GM19463 (cell line): ENCODE measurements around the gene FGF12.
A peak's percentile ranks its signal among the peaks of the same experiment; 100 is the strongest.

ENCODE experiments used
- ATAC-seq: cut with Tn5 transposase; IDR thresholded peaks from one replicate; pipeline ENCODE4 v1.9.1; 2021; ENCODE audit warnings: mild to moderate bottlenecking, moderate library complexity; ENCODE audit not compliant: unreplicated experiment

Gene FGF12

DNA sequence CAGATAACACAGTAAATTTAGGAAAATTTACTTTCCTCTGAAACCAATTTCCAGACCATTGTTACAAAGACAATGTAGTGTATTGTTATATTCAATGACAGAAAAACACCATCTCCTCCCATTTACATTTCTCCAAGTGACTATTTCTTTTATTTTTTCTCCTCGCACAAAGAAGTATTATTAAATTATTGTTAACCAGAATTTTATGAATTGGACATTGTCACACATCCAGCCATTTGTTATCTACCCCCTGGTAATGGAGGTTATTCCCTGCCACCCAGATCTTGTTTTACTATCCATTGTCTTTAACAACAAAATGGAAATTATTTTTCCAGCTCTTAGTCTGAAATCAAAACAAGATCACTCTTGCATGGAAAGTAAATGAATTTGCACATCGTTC lies 511.3 kb downstream of the FGF12 start:
- no peak for ATAC-seq

DNA sequence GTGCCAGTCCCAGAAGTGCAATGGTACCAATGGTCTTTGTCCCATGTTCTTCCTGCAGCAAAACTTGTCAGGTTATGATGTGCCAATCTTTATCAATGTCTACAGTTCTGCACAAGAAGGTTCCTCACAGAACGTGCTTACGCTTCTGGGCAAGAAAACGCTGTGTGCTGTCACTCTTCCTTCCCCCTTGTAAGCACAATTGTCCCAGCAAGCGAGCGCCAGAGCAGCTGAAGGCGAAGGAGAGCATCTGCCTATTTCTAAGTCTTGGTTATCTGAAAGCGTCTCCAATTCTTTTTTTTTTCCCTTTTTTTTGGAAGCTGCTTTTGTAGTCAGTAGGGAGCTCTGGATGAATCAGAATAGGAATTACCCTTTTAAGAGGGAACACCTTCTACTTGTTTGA lies 514.4 kb downstream of the FGF12 start:
- ATAC-seq, result no peak

DNA sequence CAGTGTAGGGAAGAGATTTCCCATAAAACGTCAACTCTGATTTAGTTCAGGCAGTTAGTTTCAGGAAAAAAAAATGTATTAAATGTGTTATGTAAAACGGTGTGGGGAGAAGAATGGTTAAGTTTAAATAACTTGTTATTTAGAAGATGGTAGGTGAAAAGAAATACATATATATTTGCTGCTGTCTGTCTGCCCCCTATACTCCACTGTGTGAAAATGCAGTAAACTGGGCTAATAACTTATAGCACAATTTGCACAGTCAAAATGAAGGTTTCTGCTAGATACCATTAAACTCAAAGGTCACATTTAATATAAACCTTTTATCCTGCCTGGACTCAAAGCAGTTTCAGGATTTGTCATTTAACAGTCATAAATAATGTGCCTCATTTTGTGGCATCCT lies 515.0 kb downstream of the FGF12 start:
- ATAC-seq, result no peak

DNA sequence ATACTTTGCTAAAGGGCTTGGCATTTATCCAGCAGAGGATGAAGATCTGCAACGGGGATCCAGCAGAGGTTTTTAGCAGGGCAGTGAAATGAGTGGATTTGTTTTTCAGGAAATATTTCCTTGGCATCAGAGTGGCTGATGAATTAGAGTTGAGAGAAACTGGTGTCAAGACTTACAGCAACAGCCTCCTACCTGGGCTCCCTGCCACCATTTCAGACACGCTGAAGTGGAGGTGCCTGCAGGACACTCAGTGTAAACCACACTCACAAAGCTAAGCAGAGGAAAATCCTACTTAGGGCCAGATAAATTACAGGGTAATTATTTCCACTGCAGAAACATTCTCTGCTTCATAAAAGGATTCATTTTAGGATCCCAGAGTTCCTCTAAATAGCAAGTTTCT lies 519.7 kb downstream of the FGF12 start:
- ATAC-seq, result no peak

DNA sequence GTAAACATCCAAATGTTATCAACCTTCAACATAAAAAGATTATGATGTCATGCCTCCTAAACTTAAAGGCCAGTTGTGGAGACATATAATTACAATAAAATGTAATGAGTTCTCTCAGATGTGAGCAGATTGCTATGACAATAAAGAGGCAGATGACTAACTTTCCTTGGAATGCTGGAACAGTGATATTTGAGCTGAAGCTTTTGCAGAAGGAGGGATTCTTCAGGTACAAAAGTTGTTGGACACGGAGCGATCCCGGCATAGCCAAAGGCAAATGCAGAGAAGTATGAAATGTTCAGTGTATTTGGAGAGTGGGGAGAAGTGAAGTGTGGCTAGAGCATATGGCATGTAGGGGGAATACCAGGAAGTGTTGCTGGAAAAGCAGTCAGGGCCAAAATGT lies 520.1 kb downstream of the FGF12 start:
- ATAC-seq, result no peak

DNA sequence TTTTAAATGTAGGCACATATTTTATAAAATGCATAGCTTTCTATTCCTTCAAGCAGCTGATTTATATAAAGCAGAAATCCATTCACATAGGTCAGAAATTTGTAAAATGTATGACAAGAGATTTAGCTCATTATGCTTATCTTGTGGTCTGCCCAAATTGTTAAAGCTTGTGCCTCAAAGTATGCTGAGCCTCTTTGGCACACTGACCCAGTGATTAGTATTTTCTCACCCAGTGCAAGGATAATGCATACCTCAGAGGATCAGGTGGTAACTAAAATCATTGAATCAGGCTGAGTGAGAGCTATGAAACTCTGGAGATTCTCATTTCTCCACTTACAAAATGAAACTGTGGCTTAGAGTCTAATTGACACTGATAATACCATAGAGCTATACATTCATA lies 533.3 kb downstream of the FGF12 start:
- ATAC-seq, result no peak

DNA sequence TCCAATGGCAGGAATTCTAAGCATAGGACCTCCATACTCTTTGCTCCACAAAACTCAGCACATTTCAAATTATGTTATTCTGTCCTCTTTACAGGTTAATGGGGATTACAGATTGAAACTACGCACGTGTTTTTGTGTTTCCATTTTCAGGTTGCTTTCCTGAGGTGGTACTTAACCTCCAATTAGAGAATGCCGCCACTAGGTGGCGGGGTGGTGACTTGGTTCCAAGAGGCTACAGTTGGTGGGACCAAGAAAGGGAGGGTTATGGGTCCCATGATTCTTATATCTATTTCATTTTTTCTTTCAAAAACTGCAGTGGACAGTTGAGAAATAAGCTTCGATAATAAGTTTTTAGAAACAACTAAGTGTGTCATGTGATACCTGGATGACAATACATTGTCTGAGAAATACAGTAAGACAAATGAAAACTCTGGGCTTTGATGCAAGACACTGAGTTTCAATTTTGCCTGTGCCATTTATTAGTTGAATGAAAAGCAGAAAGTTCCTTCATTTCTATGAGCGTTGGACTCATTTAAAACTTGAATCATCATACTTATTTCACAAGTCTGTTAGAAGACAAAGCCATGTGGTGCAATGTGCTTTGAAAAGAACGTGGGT lies 539.0 kb downstream of the FGF12 start:
- peak; percentile 88 for ATAC-seq

DNA sequence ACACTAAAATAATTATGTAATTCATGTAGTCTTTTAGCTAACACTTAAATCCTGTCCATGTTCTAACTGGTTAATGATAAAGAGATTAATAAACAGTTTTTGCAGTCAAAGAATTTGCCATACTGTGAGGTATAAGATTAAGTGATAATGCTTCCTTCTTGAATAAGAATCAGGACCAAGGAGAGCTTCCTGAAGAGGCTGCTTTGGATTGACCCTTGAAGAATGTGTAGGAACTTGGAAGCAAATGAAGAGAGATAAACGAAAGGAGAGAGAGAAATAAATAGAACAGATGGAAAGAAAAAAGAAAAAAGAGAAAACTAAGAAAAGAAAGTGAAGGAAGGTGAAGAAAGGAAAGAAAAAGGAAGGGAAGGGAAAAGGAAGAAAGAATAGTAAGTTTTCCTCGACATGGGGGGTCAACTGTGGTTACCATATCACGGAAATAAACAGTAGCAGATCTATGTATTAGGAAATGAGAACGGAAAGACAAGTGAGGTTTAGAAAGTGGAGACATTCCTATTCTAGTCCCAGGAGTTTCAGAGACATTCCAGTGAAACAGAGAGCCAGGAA lies 539.8 kb downstream of the FGF12 start:
- ATAC-seq, result no peak

DNA sequence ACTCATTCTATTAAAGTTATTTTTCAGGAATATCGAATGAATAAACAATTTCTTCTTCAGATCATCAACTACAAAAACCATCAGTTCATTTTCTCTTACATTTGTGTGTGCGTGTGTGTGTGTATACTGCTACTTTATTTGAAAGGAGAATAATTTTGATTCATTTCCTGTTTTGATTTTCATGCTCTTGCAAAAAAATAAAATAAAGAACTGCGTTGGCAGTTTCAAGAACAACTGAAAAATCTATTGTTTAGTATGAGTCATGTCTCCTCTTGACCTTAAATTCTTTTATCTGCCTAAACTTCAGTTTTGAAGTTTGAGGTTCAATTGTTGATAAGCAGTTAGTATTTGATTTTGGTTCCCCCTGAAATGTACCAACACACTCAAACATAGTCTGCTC lies 540.8 kb downstream of the FGF12 start:
- no peak for ATAC-seq

DNA sequence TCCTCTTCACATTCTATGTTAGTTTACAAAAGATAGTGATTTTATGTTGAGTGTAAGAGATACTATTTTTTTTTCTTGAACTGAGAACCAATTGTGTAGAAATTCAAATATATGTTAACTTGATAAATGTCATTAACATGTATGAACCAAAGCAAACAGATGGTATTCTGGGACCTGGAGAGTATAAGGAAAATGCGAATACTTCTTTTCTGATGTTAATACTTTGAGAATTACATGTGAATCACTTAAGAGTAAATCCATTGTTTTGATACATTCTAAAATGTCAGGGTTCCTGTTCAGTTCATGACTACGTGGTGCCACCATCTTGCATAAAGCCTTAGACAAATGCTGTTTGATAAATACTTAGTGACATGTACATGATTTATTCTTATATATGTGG lies 541.3 kb downstream of the FGF12 start:
- no peak for ATAC-seq

DNA sequence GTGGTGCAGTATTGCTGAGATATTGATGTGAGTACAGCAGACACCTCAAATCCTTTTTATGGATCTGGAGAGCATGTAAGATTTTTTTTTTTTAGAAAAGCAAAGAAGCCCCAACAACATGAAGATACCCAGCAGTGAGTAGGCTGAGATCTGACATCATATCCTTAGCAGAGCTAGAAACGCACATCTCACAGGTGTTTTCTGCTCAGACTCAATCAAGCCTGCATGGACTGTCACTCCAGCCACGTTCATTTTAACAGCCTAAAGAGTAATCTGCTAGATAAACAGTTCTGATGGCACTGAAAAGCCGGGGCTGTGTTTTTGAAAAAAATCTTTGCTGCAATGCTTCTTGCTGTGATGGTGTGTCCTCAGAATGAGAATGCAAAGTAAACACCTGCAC lies 544.2 kb downstream of the FGF12 start:
- no peak for ATAC-seq

DNA sequence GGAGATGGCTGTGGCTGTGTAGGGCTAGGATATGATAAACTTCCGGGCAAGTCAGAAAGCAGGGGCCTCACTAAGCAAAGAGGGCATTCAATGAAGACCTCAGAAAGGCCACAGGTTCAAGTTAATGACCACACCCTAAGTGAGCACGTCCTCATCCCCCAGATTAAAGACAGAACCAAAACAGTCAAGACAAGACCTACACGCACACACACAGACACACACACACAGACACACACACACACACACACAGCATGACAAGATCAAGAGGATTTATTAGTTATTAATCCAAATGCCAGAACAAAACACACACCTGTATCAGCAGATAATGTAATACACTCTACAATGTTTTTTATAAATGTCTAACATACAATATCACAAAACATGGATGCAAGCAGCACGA lies 546.2 kb downstream of the FGF12 start:
- ATAC-seq, result no peak

DNA sequence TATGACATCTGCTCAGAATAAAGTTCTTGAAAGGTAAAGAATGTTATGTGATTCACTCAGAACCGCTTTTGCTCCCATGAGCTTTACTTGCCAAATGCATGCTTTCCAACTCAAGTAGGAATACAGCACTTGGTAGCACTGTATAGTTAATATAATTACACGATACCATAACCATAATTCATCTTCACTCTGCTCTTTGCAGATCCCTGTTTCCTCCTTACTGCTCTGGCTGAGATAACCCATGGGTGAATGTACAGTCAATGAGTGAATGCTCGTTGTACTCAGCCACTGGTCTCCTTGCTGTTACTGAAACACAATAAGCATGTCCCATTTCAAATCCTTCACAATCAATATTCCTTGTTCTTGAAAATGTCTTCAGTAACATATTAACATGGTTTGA lies 550.0 kb downstream of the FGF12 start:
- ATAC-seq, result no peak

DNA sequence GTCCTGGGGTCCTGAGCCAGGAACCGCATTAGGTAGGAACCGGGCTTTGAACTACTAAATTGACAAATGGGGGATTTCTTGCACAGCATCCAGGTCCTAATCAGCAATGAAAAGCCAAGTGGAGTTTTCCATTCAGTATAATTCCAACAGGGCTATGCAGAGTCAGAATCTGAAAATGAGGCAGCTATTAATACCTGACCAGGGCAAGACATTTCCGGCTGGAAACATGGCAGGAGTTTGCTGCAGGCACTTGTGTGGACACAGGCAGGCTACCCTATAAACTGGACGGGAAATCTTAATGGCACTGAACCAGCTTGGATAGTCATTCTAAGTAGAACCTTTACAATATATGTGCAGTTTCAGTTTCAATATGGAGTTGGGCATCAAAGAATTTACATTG lies 553.1 kb downstream of the FGF12 start:
- ATAC-seq, result no peak

DNA sequence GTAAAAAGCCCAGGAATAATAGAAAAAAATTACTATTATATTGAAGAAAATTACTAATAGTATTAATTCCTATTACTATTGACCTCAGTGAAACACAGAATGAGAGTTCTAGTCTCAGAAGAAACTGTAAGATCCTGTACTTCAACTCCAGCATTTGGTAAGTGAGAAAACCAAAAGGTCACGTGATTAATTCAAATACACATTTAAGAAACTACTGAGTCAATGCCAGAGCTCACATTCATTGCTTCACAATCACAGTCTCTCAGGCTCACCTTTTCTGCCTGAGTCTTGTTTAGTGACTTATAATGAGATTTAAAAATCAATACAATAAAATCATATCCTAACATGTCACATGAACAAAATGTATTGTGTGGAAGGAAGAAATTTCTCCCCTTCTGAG lies 556.1 kb downstream of the FGF12 start:
- ATAC-seq, result no peak

DNA sequence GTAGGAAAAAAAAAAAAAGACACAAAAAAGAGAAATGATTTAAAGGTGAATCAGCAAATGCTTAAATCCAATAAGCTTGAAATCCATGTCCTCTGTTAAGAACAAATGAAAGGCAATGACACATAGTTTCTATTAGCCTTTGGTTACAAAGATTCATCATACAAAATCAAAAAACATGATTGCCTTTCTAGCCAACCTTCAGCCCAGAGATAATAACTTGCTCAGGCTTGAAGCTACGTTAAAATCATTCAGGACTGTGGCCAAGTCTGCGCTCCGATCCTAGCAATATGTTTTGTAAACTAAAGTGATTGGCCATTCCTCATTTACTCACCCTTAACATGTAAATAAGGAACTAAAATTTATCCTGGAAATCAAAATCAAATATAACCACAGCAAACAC lies 556.7 kb downstream of the FGF12 start:
- ATAC-seq, result no peak

DNA sequence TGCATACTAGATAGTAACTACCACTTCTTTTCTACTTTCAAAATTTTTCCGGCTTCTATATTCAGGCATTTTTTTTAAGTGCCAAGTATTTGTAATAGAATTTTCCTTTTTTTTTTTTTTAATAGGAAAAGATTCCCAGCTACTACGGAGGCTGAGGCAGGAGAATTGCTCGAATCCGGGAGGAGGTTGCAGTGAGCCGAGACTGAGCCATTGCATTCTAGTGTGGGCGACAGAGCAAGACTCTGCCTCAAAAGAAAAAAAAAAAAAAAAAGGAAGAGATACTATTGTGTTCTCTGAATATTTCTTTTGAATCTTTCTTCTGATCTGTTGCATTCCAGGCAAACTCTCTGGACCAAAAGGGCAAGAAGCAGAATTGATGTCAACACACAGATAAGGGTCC lies 557.3 kb downstream of the FGF12 start:
- no peak for ATAC-seq

DNA sequence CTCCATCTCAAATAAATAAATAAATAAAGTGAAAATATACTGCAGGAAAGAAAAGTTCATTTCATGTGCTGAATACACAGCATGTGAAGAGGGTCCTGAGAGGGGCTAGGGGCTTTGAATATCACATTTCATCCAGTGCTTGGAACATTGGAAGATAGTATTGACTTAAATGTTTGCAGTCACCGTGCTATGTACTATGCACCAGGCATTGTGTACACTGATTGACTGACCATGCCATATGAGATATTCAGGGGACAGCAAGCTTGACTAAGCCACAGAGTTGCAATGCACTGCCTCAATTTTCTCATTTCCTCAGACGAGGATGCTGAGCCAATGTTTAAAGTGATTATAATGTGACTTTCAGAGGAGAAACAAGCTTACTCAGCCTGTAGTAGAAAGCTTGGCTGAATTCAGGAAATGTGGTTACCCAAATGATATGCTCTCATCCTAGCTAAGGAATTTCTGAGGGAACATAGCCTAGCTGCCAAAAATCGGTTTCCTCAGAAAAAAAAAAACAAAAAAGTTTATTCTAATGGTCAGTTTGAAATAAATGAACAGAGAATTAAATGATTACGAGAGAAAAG lies 557.9 kb downstream of the FGF12 start:
- no peak for ATAC-seq

DNA sequence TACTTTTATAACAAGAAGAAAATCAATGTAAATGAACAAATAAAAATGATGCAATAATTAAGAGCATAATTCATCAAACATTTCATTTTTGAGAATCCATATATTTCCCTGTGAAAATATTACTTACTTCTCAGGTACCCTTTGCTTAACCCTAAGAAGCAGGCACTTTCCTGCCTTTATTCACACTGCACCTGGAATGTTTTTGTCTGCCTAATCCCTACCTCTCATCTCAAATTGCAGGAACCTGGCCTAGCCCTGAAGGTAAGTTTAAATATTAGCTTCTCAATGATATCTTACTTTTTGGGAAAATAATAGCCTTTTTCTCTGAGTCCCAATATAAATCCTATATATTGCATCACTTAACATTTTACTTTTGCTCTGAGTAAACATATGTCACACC lies 559.1 kb downstream of the FGF12 start:
- ATAC-seq, result no peak

DNA sequence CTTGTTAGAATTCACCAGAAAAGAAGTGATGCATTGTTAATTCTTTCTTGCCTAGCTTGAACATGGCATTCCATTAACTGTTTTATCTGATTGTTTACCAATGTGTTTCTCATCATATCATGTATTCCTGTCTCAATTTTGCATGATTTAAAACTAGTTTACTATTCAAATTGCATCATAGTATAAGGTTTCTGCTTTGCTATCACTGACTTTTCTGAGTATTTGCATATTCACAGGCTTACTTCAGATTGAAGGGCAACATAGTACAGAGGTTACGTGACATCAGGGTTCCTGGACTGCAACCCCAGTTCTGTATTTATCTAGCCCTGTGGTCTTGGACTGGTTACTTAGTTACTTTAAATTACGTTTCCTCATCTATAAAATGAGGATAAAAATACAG lies 561.8 kb downstream of the FGF12 start:
- ATAC-seq, result no peak

DNA sequence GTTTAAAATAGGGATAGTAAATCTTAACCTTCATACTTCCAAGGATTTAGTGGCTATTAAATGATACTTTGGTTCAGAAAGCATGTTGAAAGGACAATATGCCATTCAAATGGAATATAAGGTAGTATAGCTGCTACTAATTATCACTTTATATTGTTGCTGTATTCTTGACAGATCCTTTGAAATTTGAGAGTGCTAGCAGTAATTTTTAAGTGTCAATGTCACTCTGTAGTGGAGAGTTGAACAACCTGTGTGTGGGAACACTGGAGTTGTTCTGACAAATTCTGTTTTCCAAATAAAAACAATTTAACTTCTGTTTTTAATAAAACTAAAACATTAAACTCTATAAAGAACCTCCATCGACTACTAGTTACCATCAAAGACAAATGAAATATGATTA lies 565.7 kb downstream of the FGF12 start:
- ATAC-seq, result no peak

DNA sequence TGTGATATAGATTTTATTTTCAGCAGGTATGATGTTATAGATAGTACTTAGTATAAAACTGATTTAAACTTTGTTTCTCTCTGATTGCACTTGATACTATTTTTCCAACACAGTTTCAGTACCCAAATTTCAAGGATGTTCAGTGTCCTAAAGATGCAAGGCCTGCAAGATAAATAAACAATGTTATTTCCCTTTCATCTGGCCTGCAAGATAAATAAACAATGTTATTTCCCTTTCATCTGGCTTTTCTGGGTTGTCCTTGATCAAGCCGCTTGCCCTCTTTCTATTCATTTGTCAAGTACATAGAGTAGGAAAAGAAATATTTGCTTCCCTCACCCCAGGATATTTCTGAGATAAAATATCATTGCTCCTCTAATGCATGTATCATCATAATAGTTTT lies 571.0 kb downstream of the FGF12 start:
- no peak for ATAC-seq

DNA sequence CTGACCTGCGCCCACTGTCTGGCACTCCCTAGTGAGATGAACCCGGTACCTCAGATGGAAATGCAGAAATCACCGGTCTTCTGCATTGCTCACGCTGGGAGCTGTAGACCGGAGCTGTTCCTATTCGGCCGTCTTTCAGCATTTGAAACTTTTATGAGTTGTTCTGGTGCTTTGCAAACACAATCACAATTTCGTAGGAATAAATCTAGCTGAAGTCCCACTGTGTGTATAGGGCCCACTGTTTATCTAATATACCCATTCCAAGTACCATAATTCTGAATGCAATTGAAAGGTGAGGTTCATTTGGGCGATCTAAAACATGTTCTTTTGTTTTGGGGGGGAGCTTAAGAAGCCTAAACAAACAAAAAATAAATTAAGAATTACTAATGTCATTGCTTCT lies 572.1 kb downstream of the FGF12 start:
- ATAC-seq, result no peak
